PFSK-1 (cell line): Measurements from ENCODE around the gene CHMP6.

Source experiments
- FOXP2 ChIP-seq: optimal IDR thresholded peaks from 2 replicates; pipeline ENCODE3; 2011; ENCODE audit warnings: borderline replicate concordance, control low read depth, inconsistent platforms; ENCODE audit not compliant: insufficient read depth; ENCODE audit errors: extremely low read length, extremely low read depth
- POLR2AphosphoS5 ChIP-seq: IDR thresholded peaks from 2 replicates; pipeline ENCODE4 v1.6.1; 2012; ENCODE audit warnings: low read depth, mild to moderate bottlenecking, control low read depth, low read length, moderate library complexity
- REST ChIP-seq, 2 experiments: IDR thresholded peaks; 2 replicates each; pipeline versions ENCODE4 v1.6.1 to v1.8.0; 2011 to 2012; ENCODE audit warnings: low read depth in 2 of 2, low read length in 2 of 2, control low read depth in 1 of 2, inconsistent platforms in 1 of 2, mild to moderate bottlenecking in 1 of 2, moderate library complexity in 1 of 2; ENCODE audit not compliant: insufficient read depth in 1 of 2
- SIN3A ChIP-seq: IDR thresholded peaks from 2 replicates; pipeline ENCODE4 v1.6.1; 2012; ENCODE audit warnings: mild to moderate bottlenecking, low read length, moderate library complexity, borderline replicate concordance; ENCODE audit not compliant: insufficient read depth
- TAF1 ChIP-seq: IDR thresholded peaks from 2 replicates; pipeline ENCODE4 v1.6.1; 2012; ENCODE audit warnings: low read length, control low read depth, borderline replicate concordance; ENCODE audit not compliant: insufficient read depth

GRCh38 chr17:81022344-81022676 lies 30.7 kb downstream of the CHMP6 start:
- TF ChIP-seq REST (IDR thresholded peaks at IDR 0.05; ENCODE audit: insufficient read depth in 1 of 2, low read depth in 2 of 2, low read length in 2 of 2) (no peak), POLR2AphosphoS5 (no peak), TAF1 (no peak), FOXP2 (no peak), SIN3A (no peak)
